ENCODE measurements around the gene TWNK. TPM values are rescaled to one million over a fixed set of nuclear protein-coding genes. Genes with fewer than 3 reads are reported as not detected.

TWNK gene
- total RNA-seq, 1 experiment from 2014 or later, result 38.7 TPM

- Histone ChIP-seq H3K4me2 (ENCODE audit: insufficient read depth, insufficient read length, low read length) (no peak overlapping the region), H3K23ac (ENCODE audit: insufficient read length, low read depth, low read length) (no peak overlapping the region), H3K79me2 (ENCODE audit: insufficient read depth, low read length) (no peaks in the 10 kb centered on the region), H3K4me1 (ENCODE audit: insufficient read depth, low read length) (no peaks in the 10 kb centered on the region; the same call in 1 of the 2 replicates), H4K8ac (replicated peaks; ENCODE audit: insufficient read length, low read depth, low read length) (no peak overlapping the region), H3K18ac (ENCODE audit: insufficient read length, low read depth, low read length) (no peak overlapping the region), H3K56ac (ENCODE audit: insufficient read length, low read depth, low read length) (no peak overlapping the region), H2AK5ac (ENCODE audit: insufficient read length, low read length) (no peak overlapping the region), H4K5ac (ENCODE audit: insufficient read length, low read depth, low read length) (no peak overlapping the region), H2BK120ac (ENCODE audit: low read depth, low read length, poor library complexity, severe bottlenecking) (no peak overlapping the region), H4K91ac (ENCODE audit: insufficient read length, low read depth, low read length) (no peak overlapping the region), H4K20me1 (ENCODE audit: control insufficient read depth, insufficient read depth, insufficient read length) (no peaks in the 10 kb centered on the region), H2BK12ac (ENCODE audit: insufficient read length, low read depth, low read length) (no peak overlapping the region), H3K9me3 (ENCODE audit: control insufficient read depth, low read depth, low read length) (no peaks in the 10 kb centered on the region), H2BK20ac (ENCODE audit: low read depth, low read length, poor library complexity, severe bottlenecking) (no peak overlapping the region), H3K27me3 (ENCODE audit: insufficient read depth, low read length) (no peaks in the 10 kb centered on the region), H3K14ac (ENCODE audit: insufficient read depth, low read length) (no peak overlapping the region), H3K27ac (ENCODE audit: insufficient read length, low read depth, low read length) (no peak overlapping the region), H2BK15ac (ENCODE audit: low read depth, low read length) (no peak overlapping the region), H3K23me2 (ENCODE audit: insufficient read length, low read depth, low read length, poor library complexity, severe bottlenecking) (no peaks in the 10 kb centered on the region), H3K9ac (ENCODE audit: extremely low read depth, insufficient read length, low read length) (no peak overlapping the region), H3K4ac (ENCODE audit: low read depth, low read length) (no peak overlapping the region), H3K79me1 (ENCODE audit: insufficient read depth, low read depth, low read length, poor library complexity, severe bottlenecking) (no peaks in the 10 kb centered on the region), H2BK5ac (ENCODE audit: insufficient read length, low read length) (no peak overlapping the region), H3T11ph (ENCODE audit: low read length) (no peak overlapping the region), H2AFZ (ENCODE audit: low read length) (no peak overlapping the region)
- Mint-ChIP-seq H3K4me3 (no peak overlapping the region), H3K4me1 (no peaks in the 10 kb centered on the region), H3K36me3 (ENCODE audit: insufficient read depth in 1 of 3, low read depth in 3 of 3) (peaks cover 16 to 64% (median 45%) of the 10 kb centered on the region in 3 experiments; a peak in 6 of 7 replicates), H3K27ac (no peak overlapping the region), H3K27me3 (ENCODE audit: low read depth) (no peaks in the 10 kb centered on the region), H3K9me3 (no peaks in the 10 kb centered on the region)
- TF ChIP-seq, protein P1, sequence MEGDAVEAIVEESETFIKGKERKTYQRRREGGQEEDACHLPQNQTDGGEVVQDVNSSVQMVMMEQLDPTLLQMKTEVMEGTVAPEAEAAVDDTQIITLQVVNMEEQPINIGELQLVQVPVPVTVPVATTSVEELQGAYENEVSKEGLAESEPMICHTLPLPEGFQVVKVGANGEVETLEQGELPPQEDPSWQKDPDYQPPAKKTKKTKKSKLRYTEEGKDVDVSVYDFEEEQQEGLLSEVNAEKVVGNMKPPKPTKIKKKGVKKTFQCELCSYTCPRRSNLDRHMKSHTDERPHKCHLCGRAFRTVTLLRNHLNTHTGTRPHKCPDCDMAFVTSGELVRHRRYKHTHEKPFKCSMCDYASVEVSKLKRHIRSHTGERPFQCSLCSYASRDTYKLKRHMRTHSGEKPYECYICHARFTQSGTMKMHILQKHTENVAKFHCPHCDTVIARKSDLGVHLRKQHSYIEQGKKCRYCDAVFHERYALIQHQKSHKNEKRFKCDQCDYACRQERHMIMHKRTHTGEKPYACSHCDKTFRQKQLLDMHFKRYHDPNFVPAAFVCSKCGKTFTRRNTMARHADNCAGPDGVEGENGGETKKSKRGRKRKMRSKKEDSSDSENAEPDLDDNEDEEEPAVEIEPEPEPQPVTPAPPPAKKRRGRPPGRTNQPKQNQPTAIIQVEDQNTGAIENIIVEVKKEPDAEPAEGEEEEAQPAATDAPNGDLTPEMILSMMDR (conservative IDR thresholded peaks at IDR 0.05), result no peak
- no peak for DNase-seq
Measured at GRCh38 chr10:100939763-100940344, 47.5 kb upstream of the TWNK start.
